OCI-LY3 (cell line): ENCODE data around the gene DNASE1L2.

ENCODE experiments used
- H2AFZ ChIP-seq: fragments of 200-600, 300-600 bp; shearing (Covaris generic); 2 replicates; pipeline ENCODE4 v1.6.0; 2014; ENCODE audit warnings: antibody characterized with exemption, low read depth, low read length
- H3K27ac ChIP-seq: fragments of 200-600, 300-600 bp; sonication (generic); 2 replicates; pipeline ENCODE4 v1.5.1; 2014; ENCODE audit warnings: mild to moderate bottlenecking, low read length, moderate library complexity, mixed read lengths
- H3K27me3 ChIP-seq: fragments of 200-600, 300-600 bp; sonication (generic); 2 replicates; pipeline ENCODE4 v1.6.1; 2014; ENCODE audit warnings: low read depth, low read length, mixed read lengths
- H3K36me3 ChIP-seq: fragments of 200-600, 300-600 bp; sonication (generic); replicated peaks from 2 replicates; pipeline ENCODE3; 2014; ENCODE audit warnings: low read depth, low read length, mixed read lengths
- H3K4me1 ChIP-seq: fragments of 300-600, 200-600 bp; sonication (generic); 2 replicates; pipeline ENCODE4 v1.6.1; 2014; ENCODE audit warnings: low read length, mixed read lengths
- H3K4me2 ChIP-seq: fragments of 200-600, 300-600 bp; sonication (generic); 2 replicates; pipeline ENCODE4 v1.6.1; 2014; ENCODE audit warnings: low read length, mixed read lengths
- H3K4me3 ChIP-seq: fragments of 300-600, 200-600 bp; sonication (generic); 2 replicates; pipeline ENCODE4 v1.5.1; 2014; ENCODE audit warnings: antibody characterized with exemption, mild to moderate bottlenecking, low read length, moderate library complexity
- H3K79me2 ChIP-seq: fragments of 300-600, 200-600 bp; shearing (Covaris generic); 2 replicates; pipeline ENCODE4 v1.6.1; 2014; ENCODE audit warnings: mild to moderate bottlenecking, low read length, mixed read lengths
- H3K9ac ChIP-seq: fragments of 300-600, 200-600 bp; shearing (Covaris generic); 2 replicates; pipeline ENCODE4 v1.6.0; 2014; ENCODE audit warnings: mild to moderate bottlenecking, low read length, moderate library complexity
- H3K9me3 ChIP-seq: fragments of 200-600, 300-600 bp; shearing (Covaris generic); 2 replicates; pipeline ENCODE4 v1.6.1; 2014; ENCODE audit warnings: low read length, mixed read lengths; ENCODE audit not compliant: insufficient read depth
- H4K20me1 ChIP-seq: fragments of 200-600, 300-600 bp; sonication (generic); 2 replicates; pipeline ENCODE4 v1.6.1; 2016; ENCODE audit warnings: low read length, mixed read lengths; ENCODE audit not compliant: insufficient read depth
- CTCF ChIP-seq: fragments of 200-600, 300-600 bp; sonication (generic); IDR thresholded peaks from 2 replicates; pipeline ENCODE4 v1.5.1; 2014; ENCODE audit warnings: antibody characterized with exemption, low read length, low read depth
- EZH2phosphoT487 ChIP-seq: fragments of 200-600 bp; shearing (Covaris generic); IDR thresholded peaks from 2 replicates; pipeline ENCODE4 v1.6.1; 2018; ENCODE audit warnings: antibody characterized with exemption, mixed run types, low read depth

DNASE1L2 gene

DNA sequence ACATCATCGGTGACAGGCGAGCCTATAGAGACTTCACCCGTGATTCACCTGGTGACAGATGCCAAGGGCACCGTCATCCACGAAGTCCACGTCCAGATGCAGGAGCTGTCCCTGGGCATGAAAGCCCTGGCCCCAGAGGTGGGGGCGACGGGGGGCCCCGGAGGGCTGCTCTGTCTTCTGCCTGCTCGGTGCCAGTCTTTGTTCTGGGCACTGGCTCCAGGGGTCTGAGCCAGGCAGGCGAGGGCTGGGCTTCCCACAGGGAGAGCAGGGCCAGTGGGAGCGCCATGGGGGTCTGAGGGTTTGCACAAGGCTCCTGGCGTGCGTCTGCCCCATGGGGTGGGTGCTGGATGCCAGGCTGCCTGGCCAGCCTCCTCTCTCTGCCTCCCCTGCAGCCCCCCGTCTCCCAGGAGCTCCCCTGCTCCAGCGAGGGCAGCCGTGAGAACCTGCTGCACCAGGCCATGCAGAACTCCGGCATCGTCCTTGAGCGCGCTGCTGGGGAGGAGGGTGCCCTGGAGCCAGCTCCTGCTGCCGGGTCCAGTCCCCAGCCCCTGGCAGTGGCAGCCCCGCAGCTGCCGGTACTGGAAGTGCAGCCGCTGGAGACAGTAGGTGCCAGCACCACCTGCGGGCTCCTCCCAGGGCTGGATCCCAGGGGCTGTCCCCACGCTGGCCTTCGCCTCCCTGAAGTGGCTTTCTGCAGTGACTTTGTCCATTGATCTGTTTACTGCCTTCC, 3.0 kb upstream of the DNASE1L2 start:
- peaks cover 20% of the 10 kb centered on the region for H3K36me3 ChIP-seq
- peaks cover 6% of the 10 kb centered on the region for H3K79me2 ChIP-seq

GRCh38 chr16:2233872-2234812, 2.1 kb upstream of the DNASE1L2 start:
- H3K79me2 ChIP-seq, result no peaks in the 10 kb centered on the region; the same call in 1 of the 2 replicates
- H2AFZ ChIP-seq, result no peak overlapping the region
- TF ChIP-seq EZH2phosphoT487 (no peak), CTCF (no peak)
- H3K9ac ChIP-seq, result no peak overlapping the region
- no peak overlapping the region for H3K27ac ChIP-seq
- peaks cover 20% of the 10 kb centered on the region for H3K36me3 ChIP-seq
- no peaks in the 10 kb centered on the region for H3K27me3 ChIP-seq
- no peaks in the 10 kb centered on the region for H3K4me1 ChIP-seq
- no peak overlapping the region for H3K4me3 ChIP-seq
- H4K20me1 ChIP-seq, result no peaks in the 10 kb centered on the region
- H3K9me3 ChIP-seq, result no peaks in the 10 kb centered on the region
- H3K4me2 ChIP-seq, result no peak overlapping the region

More for the DNA sequence above, 3.0 kb upstream of the DNASE1L2 start:
- no peak overlapping the region for H3K27ac ChIP-seq
- H2AFZ ChIP-seq, result no peak overlapping the region
- H4K20me1 ChIP-seq, result no peaks in the 10 kb centered on the region
- no peaks in the 10 kb centered on the region for H3K4me1 ChIP-seq
- TF ChIP-seq CTCF, result no peak
- TF ChIP-seq EZH2phosphoT487, result no peak
- H3K4me2 ChIP-seq, result no peak overlapping the region
- H3K9ac ChIP-seq, result no peak overlapping the region
- no peak overlapping the region for H3K4me3 ChIP-seq
- no peaks in the 10 kb centered on the region for H3K9me3 ChIP-seq
- no peaks in the 10 kb centered on the region for H3K27me3 ChIP-seq

DNA sequence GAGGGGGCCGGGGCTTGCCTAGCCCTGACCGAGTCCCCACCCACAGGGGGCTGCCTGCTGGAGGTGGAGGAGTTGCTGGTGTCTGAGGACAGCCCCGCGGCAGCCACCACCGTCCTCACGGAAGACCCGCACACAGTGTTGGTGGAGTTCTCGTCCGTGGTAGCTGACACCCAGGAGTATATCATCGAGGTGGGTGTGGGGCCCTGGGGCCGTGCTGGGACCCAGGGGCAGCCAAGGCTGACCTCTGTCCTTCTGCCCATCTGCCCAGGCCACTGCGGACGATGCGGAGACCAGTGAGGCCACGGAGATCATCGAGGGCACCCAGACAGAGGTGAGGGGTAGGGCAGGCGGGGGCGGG, 1.5 kb upstream of the DNASE1L2 start:
- Histone ChIP-seq H3K4me2 (no peak overlapping the region), H3K36me3 (peaks cover 23% of the 10 kb centered on the region)
- TF ChIP-seq CTCF, result no peak
- no peak for TF ChIP-seq EZH2phosphoT487

GRCh38 chr16:2235234-2235651, 1.0 kb upstream of the DNASE1L2 start:
- no peak for TF ChIP-seq EZH2phosphoT487
- no peak for TF ChIP-seq CTCF
- H3K4me1 ChIP-seq, result no peaks in the 10 kb centered on the region
- H3K36me3 ChIP-seq, result peaks cover 23% of the 10 kb centered on the region
- no peak overlapping the region for H3K27ac ChIP-seq
- H3K9me3 ChIP-seq, result no peaks in the 10 kb centered on the region
- H3K79me2 ChIP-seq, result no peaks in the 10 kb centered on the region
- no peaks in the 10 kb centered on the region for H4K20me1 ChIP-seq
- H3K27me3 ChIP-seq, result no peaks in the 10 kb centered on the region
- H3K4me2 ChIP-seq, result no peak overlapping the region
- no peak overlapping the region for H2AFZ ChIP-seq
- no peak overlapping the region for H3K9ac ChIP-seq
- H3K4me3 ChIP-seq, result no peak overlapping the region

More for the DNA sequence above, 1.5 kb upstream of the DNASE1L2 start:
- no peaks in the 10 kb centered on the region for H4K20me1 ChIP-seq
- no peak overlapping the region for H3K27ac ChIP-seq
- no peaks in the 10 kb centered on the region for H3K9me3 ChIP-seq
- H3K4me3 ChIP-seq, result no peak overlapping the region
- H2AFZ ChIP-seq, result no peak overlapping the region
- H3K79me2 ChIP-seq, result no peaks in the 10 kb centered on the region
- H3K4me1 ChIP-seq, result no peaks in the 10 kb centered on the region
- no peaks in the 10 kb centered on the region for H3K27me3 ChIP-seq
- H3K9ac ChIP-seq, result no peak overlapping the region
